Natural killer cell (primary cell): ENCODE measurements around the gene XRCC4. TPM values are rescaled to one million over a fixed set of nuclear protein-coding genes. Genes with fewer than 3 reads are reported as not detected.

Experiments
- ATAC-seq, 3 donors: fragments of 150-1000 bp in 2 of 3; fragments of 200-7000 bp in 1 of 3; cut with Tn5 transposase; 1 replicate in 1 of 3; 2 replicates in 2 of 3; pipeline ENCODE4 v1.10.0; 2021; ENCODE audit warnings: mild to moderate bottlenecking in 2 of 3, moderate library complexity in 2 of 3
- DNase-seq, 2 donors: peaks; one replicate each; pipeline versions ENCODE4 v3.0.0 to v3.0.0-alpha.2; 2013 to 2021; ENCODE audit warnings: mixed read lengths in 1 of 2
- H3K27ac ChIP-seq: one replicate; pipeline ENCODE4 v1.5.1; 2013; ENCODE audit warnings: mild to moderate bottlenecking, low read length
- H3K27me3 ChIP-seq: one replicate; pipeline ENCODE4 v1.6.1; 2013; ENCODE audit warnings: low read length; ENCODE audit not compliant: control insufficient read depth, insufficient read depth
- H3K36me3 ChIP-seq: one replicate; pipeline ENCODE4 v1.6.1; 2013; ENCODE audit warnings: low read length; ENCODE audit not compliant: control insufficient read depth, insufficient read depth
- H3K4me1 ChIP-seq: one replicate; pipeline ENCODE4 v1.6.1; 2013; ENCODE audit warnings: low read length; ENCODE audit not compliant: control insufficient read depth, insufficient read depth
- H3K4me3 ChIP-seq: one replicate; pipeline ENCODE4 v1.5.1; 2013; ENCODE audit warnings: low read length
- H3K9me3 ChIP-seq: one replicate; pipeline ENCODE4 v1.6.1; 2013; ENCODE audit warnings: low read length; ENCODE audit not compliant: control insufficient read depth, insufficient read depth
- H3K27ac Mint-ChIP-seq, 2 donors: one replicate each; pipeline ENCODE4 v1.8.0; 2022; ENCODE audit warnings: mild to moderate bottlenecking in 2 of 2, mixed read lengths in 2 of 2, moderate library complexity in 1 of 2
- H3K27me3 Mint-ChIP-seq, 2 donors: one replicate each; pipeline ENCODE4 v1.8.0; 2022; ENCODE audit warnings: low read depth in 2 of 2, mixed read lengths in 2 of 2
- H3K36me3 Mint-ChIP-seq: one replicate; pipeline ENCODE4 v1.8.0; 2022; ENCODE audit warnings: mixed read lengths
- H3K4me1 Mint-ChIP-seq, 2 donors: one replicate each; pipeline ENCODE4 v1.8.0; 2022; ENCODE audit warnings: mixed read lengths in 2 of 2
- H3K4me3 Mint-ChIP-seq: one replicate; pipeline ENCODE4 v1.8.0; 2022; ENCODE audit warnings: mild to moderate bottlenecking, moderate library complexity, mixed read lengths
- H3K9me3 Mint-ChIP-seq, 2 donors: one replicate each; pipeline ENCODE4 v1.8.0; 2022; ENCODE audit warnings: mixed read lengths in 2 of 2
- CTCF ChIP-seq: fragments of 200-600 bp; IDR thresholded peaks from one replicate; pipeline ENCODE4 v1.8.0; 2022; ENCODE audit warnings: antibody characterized with exemption
- WGBS: methylation state at CpG from one replicate; pipeline ENCODE4 v1.1.7; 2013; ENCODE audit warnings: missing lambda C conversion rate; ENCODE audit not compliant: insufficient coverage; 5-methylcytosine and 5-hydroxymethylcytosine counted together
- intact Hi-C: fragments of 100-400 bp; cut with micrococcal nuclease; formaldehyde crosslinking; loops from one replicate; pipeline ENCODE4 v1.14.2; 2022
- total RNA-seq, 4 donors: library from RNA; stranded (reverse); fragments of 120-200 nt in 1 of 4; gene quantifications; one replicate each; pipeline versions ENCODE4 v1.2.3 to v1.2.4, GENCODE V29; 2013 to 2022

The XRCC4 gene
- total RNA-seq, 3 donors from 2014 or later (not counting 1 experiment from before 2014, with no cell fraction given) = 6.0 to 8.6 (median 7.0) TPM

- H3K4me1 Mint-ChIP-seq = peaks cover 0 to 7% of the 10 kb centered on the region in 2 donors
- H3K9me3 Mint-ChIP-seq = no peaks in the 10 kb centered on the region
- H3K27me3 Mint-ChIP-seq = no peaks in the 10 kb centered on the region
- ATAC-seq (no peak), DNase-seq (no peak)
- intact Hi-C loops = no loop called here
- Histone ChIP-seq H3K36me3 (no peaks in the 10 kb centered on the region), H3K27ac (no peak overlapping the region), H3K4me3 (no peak overlapping the region), H3K9me3 (no peaks in the 10 kb centered on the region), H3K4me1 (no peaks in the 10 kb centered on the region), H3K27me3 (no peaks in the 10 kb centered on the region)
- H3K4me3 Mint-ChIP-seq = no peak overlapping the region
- H3K27ac Mint-ChIP-seq = no peak overlapping the region
- H3K36me3 Mint-ChIP-seq = no peaks in the 10 kb centered on the region
- no peak for TF ChIP-seq CTCF
Observed at GRCh38 chr5:83102364-83102980, 25.1 kb downstream of the XRCC4 start.

GRCh38 chr5:83104021-83104420 lies 26.7 kb downstream of the XRCC4 start:
- no peak for ATAC-seq
- no peaks in the 10 kb centered on the region for H3K27me3 Mint-ChIP-seq
- Histone ChIP-seq H3K9me3 (no peaks in the 10 kb centered on the region), H3K27ac (no peak overlapping the region), H3K27me3 (no peaks in the 10 kb centered on the region), H3K36me3 (no peaks in the 10 kb centered on the region), H3K4me1 (no peaks in the 10 kb centered on the region), H3K4me3 (no peak overlapping the region)
- no peak overlapping the region for H3K27ac Mint-ChIP-seq
- no peak for DNase-seq
- peaks cover 0 to 7% of the 10 kb centered on the region in 2 donors for H3K4me1 Mint-ChIP-seq
- no peaks in the 10 kb centered on the region for H3K9me3 Mint-ChIP-seq
- intact Hi-C loops = no loop called here
- no peaks in the 10 kb centered on the region for H3K36me3 Mint-ChIP-seq
- H3K4me3 Mint-ChIP-seq = no peak overlapping the region
- TF ChIP-seq CTCF = no peak

DNA sequence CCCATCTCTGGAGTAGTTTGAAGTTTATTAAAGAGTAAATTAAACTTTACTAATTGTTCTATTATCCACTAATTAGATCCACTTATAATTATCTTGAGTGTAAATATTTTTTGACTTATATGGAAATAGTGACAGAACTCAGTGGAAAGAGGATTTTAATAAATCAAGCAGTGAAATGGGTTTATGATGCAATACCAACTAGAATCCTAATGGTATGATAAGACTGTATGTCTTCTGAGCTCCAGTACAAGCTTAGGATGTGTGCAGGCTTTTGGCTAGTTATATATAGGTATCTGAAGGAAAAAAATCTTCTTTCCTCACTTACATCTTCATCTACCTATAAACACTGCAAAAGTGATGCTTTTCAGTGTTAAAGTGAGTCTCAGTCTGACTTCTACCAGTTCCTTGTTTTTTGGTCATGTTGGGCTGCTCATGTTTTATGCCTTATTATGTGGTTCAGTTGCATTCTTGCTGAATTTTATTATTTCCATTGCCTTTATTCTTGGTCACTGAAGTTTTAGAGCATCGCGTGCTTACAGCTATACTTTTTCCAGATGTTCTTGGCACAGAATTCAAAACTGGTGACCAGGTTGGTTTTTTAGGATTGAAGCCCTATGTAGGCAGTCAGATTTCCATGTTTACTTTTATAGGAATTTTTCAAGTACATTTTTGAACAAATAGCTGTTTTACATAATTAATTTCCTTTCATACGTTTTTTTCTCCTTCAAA lies 30.5 kb downstream of the XRCC4 start:
- TF ChIP-seq CTCF = no peak
- no peak for DNase-seq
- no peaks in the 10 kb centered on the region for H3K27me3 ChIP-seq
- H3K4me1 ChIP-seq = no peaks in the 10 kb centered on the region
- intact Hi-C loops = no loop called here
- H3K27me3 Mint-ChIP-seq = no peaks in the 10 kb centered on the region
- H3K4me3 Mint-ChIP-seq = no peak overlapping the region
- H3K36me3 Mint-ChIP-seq = peaks cover 7% of the 10 kb centered on the region
- H3K4me3 ChIP-seq = no peak overlapping the region
- H3K27ac ChIP-seq = no peak overlapping the region
- H3K9me3 ChIP-seq = no peaks in the 10 kb centered on the region
- H3K36me3 ChIP-seq = peaks cover 5% of the 10 kb centered on the region
- no peak overlapping the region for H3K27ac Mint-ChIP-seq
- no peak for ATAC-seq
- peaks cover 8 to 15% of the 10 kb centered on the region in 2 donors for H3K4me1 Mint-ChIP-seq
- H3K9me3 Mint-ChIP-seq = no peaks in the 10 kb centered on the region
- 91% methylated on average over 2 of the region's 3 CpGs for WGBS
